Measurements from ENCODE around the gene EPAS1.

DNA sequence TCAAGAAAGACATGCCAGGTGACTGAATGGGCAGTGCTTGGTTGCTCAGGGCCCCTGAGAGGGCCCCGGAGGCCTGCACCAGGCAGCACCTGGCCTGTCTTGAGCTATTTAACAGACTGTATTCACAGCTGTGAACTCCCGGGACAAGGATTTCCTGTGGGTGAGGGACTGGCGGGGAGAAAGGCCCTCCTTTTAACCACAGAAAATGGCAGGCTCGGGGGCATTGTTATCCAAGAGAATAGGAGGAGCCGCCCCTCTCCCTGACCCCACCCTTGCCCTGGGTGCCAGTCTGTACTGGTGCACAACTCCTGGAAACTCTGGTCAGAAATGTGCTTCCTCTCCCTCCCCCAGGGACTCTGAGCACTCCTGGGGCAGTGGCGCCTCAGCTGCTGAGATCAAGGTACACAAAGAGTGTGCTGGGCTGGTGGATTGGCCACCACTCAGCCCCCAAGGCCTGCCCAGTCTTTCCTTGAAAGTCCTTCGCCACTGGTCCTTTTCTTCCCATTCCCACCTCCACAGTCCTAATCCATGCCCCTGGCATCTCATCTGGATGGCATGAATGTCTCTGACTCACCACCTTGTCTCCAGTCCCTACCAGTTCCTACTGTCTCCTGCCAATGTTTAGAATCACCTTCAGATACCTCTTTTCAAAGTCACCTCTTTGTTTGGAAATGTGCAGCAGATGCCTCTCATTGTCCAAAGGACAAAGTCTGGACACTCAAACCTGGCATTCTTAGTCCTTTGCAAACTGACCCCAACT lies 19.6 kb upstream of the EPAS1 start:
- TF ChIP-seq EZH2 (IDR thresholded peaks at IDR 0.05; ENCODE audit: insufficient read depth, poor library complexity, severe bottlenecking) (no peak), EZH2phosphoT487 (IDR thresholded peaks at IDR 0.05; ENCODE audit: insufficient read depth, low read depth) (no peak)
